Right lobe of liver (tissue), 6 donors: ENCODE measurements around the gene DOK5. TPM values are rescaled to one million over a fixed set of nuclear protein-coding genes. Genes with fewer than 3 reads are reported as not detected.

Experiments used
- ATAC-seq, 4 donors: fragments of 200-7000 bp; cut with Tn5 transposase; one replicate each; pipeline ENCODE4 v1.9.1; 2020; ENCODE audit warnings: mild to moderate bottlenecking in 4 of 4, moderate library complexity in 4 of 4
- DNase-seq, 3 donors: peaks; one replicate each; pipeline ENCODE4 v3.0.0-alpha.2; 2020
- H3K27ac ChIP-seq, 3 donors: fragments of 200-600 bp; one replicate each; pipeline ENCODE4 v1.8.0; 2022
- H3K27me3 ChIP-seq, 2 donors: fragments of 200-600 bp; one replicate each; pipeline ENCODE4 v1.8.0; 2022
- H3K36me3 ChIP-seq, 4 donors: fragments of 200-600 bp; sonication (generic) in 1 of 4; one replicate each; pipeline versions ENCODE4 v1.5.1 to v1.8.0; 2017 to 2022; ENCODE audit warnings: control low read depth in 1 of 4
- H3K4me1 ChIP-seq, 4 donors: fragments of 200-600 bp; sonication (generic) in 1 of 4; one replicate each; pipeline versions ENCODE4 v1.5.1 to v1.8.0; 2017 to 2022; ENCODE audit warnings: control low read depth in 1 of 4
- H3K4me3 ChIP-seq, 3 donors: fragments of 200-600 bp; one replicate each; pipeline ENCODE4 v1.8.0; 2022
- H3K9me3 ChIP-seq, 4 donors: fragments of 200-600 bp; sonication (generic) in 1 of 4; one replicate each; pipeline versions ENCODE4 v1.5.1 to v1.8.0; 2017 to 2022; ENCODE audit warnings: control low read depth in 1 of 4
- CTCF ChIP-seq, 4 donors: fragments of 200-600 bp in 3 of 4; fragments of 450-650 bp in 1 of 4; IDR thresholded peaks; one replicate each; pipeline versions ENCODE4 v1.5.1 to v1.8.0; 2016 to 2022; ENCODE audit warnings: antibody characterized with exemption in 4 of 4, mild to moderate bottlenecking in 2 of 4
- POLR2A ChIP-seq: fragments of 450-650 bp; IDR thresholded peaks from one replicate; pipeline ENCODE4 v1.6.1; 2017; ENCODE audit warnings: antibody characterized with exemption, mild to moderate bottlenecking
- WGBS: methylation state at CpG from one replicate; pipeline ENCODE4 v1.1.6; 2018; ENCODE audit warnings: low coverage, low lambda C conversion rate; ENCODE audit not compliant: insufficient coverage; ENCODE audit errors: missing lambda C conversion rate; 5-methylcytosine and 5-hydroxymethylcytosine counted together
- intact Hi-C, 2 donors: fragments of 100-400 bp; cut with DNase I; formaldehyde crosslinking; loops; one replicate each; pipeline versions ENCODE4 v1.11.2 to v1.14.1; 2022
- total RNA-seq, 6 experiments: library from RNA; depleted of rRNA in 2 of 6; stranded (reverse); fragments of >200 nt in 2 of 6; fragmentation: NEBNext Ultra II Directional in 3 of 6; extraction: Animal tissue kit (Norgen Biotek cat#: 25700) in 3 of 6; gene quantifications; one replicate each; pipeline versions ENCODE4 v1.1.0 to v1.2.4, GENCODE V29; 2016 to 2023
- donor health status: DM: no; HTN: yes; CAD: no.
- donor health status: DM: no; HTN: no; CAD: no.
- donor health status: DM: no; HTN: no; CAD: no.
- donor health status: DM: no; HTN: yes; CAD: no.
- donor health status: DM: no; HTN: yes; CAD: no.

The DOK5 gene
- total RNA-seq, 6 experiments from 2014 or later: 0.43 to 0.69 TPM; not detected in 4

DNA sequence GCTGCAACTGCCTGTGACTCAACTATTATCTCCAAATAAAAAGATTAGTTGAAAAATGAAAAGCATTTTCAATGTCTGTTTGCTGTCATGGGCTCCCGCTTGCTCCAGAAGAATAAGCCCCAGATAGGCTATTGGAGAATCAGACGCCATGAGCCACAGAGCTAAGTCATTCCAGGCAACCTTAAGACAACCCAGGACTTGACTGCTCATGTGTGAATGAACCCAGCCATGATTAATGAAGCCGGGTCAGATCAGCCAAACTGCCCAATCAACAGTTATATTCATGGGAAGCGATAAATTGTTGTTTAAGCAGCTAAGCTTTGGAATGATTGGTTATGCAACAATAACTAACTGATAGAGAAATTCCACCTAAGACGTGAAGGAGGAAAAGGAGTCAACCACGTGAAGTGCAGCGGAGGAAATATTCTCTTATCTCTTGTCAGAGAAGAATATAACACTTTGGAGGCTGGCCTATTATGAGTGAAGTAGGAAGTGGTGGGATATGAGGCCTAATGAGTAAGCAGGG is 64.2 kb downstream of the DOK5 start:
- TF ChIP-seq POLR2A: no peak
- TF ChIP-seq CTCF (IDR thresholded peaks at IDR 0.05): no peak
- Histone ChIP-seq H3K36me3 (no peaks in the 10 kb centered on the region), H3K9me3 (no peaks in the 10 kb centered on the region), H3K4me3 (no peak overlapping the region), H3K27ac (no peak overlapping the region), H3K4me1 (no peaks in the 10 kb centered on the region), H3K27me3 (no peaks in the 10 kb centered on the region)
- intact Hi-C loops: no loop called here
- DNase-seq: no peak
- WGBS: 77% methylated on average over 7 of the region's 7 CpGs
- no peak for ATAC-seq

- H3K9me3 ChIP-seq: no peaks in the 10 kb centered on the region
- H3K4me1 ChIP-seq: no peaks in the 10 kb centered on the region
- no peaks in the 10 kb centered on the region for H3K27me3 ChIP-seq
- H3K36me3 ChIP-seq: no peaks in the 10 kb centered on the region
- 88% methylated on average over 2 of the region's 2 CpGs for WGBS
- H3K4me3 ChIP-seq: no peak overlapping the region
- DNase-seq (no peak), ATAC-seq (no peak)
- H3K27ac ChIP-seq: no peak overlapping the region
- intact Hi-C loops: no loop called here
- TF ChIP-seq POLR2A: no peak
- no peak for TF ChIP-seq CTCF (IDR thresholded peaks at IDR 0.05)
These were observed 68.0 kb downstream of the DOK5 start for GRCh38 chr20:54543369-54543768.

DNA sequence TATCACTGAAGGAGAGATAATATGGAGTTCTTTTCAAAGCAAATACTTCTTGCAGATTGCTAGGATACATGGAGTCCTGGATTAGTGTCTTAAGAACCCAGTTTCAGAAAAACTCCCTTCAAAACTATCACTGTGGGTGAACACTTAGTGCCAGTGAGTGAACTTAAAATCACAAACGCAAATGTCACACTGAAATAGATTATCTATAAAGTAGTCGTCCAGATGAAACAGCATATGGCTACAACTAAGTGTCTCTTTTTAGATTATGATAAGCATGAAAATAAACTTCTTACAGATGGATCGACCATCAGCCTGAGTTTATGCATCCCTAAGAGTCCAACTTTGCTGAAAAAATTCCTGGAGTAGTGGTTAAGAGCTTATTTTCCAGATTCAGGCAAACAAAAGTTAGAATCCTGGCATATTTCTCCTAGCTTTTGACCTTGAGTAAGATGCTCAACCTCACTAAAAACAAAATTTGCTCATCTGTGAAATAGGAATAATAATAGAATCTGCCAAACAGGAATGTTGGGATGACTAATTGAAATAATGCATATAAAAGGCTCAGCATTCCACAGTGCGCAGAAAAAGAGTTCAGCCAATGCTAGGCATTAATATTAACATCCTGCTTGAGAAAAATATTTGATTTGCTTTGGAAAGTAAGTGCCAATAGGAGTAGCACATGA is 70.4 kb downstream of the DOK5 start:
- Histone ChIP-seq H3K27me3 (no peaks in the 10 kb centered on the region), H3K9me3 (no peaks in the 10 kb centered on the region), H3K4me1 (no peaks in the 10 kb centered on the region), H3K27ac (no peak overlapping the region), H3K36me3 (no peaks in the 10 kb centered on the region), H3K4me3 (no peak overlapping the region)
- intact Hi-C loops: no loop called here
- ATAC-seq: no peak
- DNase-seq: no peak
- TF ChIP-seq POLR2A: no peak
- TF ChIP-seq CTCF (IDR thresholded peaks at IDR 0.05): no peak
- WGBS: 55% methylated on average over 4 of the region's 4 CpGs

DNA sequence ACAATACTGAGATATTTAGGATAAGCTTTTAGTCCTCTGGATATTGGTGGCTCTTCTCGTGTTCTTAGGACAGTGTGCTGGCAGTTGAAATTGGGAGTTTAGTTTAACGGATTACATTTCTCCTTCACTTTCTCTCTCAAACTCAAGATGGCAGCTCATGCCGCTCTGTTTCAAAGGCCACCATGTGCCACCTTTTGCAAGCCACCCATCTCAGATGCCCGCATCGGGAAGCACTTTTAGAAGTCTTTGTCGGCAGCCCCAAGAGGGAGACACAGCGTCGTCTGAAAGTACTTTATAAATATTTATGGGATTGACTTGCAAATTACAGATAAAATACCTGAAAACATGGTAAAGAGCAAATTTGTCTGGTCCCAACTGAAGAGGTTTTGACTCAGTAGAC is 73.5 kb downstream of the DOK5 start:
- Histone ChIP-seq H3K4me3 (no peak overlapping the region), H3K4me1 (no peaks in the 10 kb centered on the region), H3K36me3 (no peaks in the 10 kb centered on the region), H3K27me3 (no peaks in the 10 kb centered on the region), H3K27ac (no peak overlapping the region), H3K9me3 (no peaks in the 10 kb centered on the region)
- DNase-seq (no peak), ATAC-seq (no peak)
- TF ChIP-seq CTCF (IDR thresholded peaks at IDR 0.05): no peak
- no peak for TF ChIP-seq POLR2A
- WGBS: 72% methylated on average over 8 of the region's 8 CpGs
- intact Hi-C loops: no loop called here
